Stimulated activated naive CD4-positive, alpha-beta T cell (primary cell): ENCODE results near the gene DRAM1.
"Not testable (repeated sequence)": the region's sequence is repeated elsewhere in the genome, so short reads cannot be mapped to it uniquely, and the experiment has no call there.

Experiments used
- DNase-seq, 6 experiments: peaks; one replicate each; lab custom pipeline; 2025; lab: John Stamatoyannopoulos, UW

The DRAM1 gene, protein sequence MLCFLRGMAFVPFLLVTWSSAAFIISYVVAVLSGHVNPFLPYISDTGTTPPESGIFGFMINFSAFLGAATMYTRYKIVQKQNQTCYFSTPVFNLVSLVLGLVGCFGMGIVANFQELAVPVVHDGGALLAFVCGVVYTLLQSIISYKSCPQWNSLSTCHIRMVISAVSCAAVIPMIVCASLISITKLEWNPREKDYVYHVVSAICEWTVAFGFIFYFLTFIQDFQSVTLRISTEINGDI

DNA sequence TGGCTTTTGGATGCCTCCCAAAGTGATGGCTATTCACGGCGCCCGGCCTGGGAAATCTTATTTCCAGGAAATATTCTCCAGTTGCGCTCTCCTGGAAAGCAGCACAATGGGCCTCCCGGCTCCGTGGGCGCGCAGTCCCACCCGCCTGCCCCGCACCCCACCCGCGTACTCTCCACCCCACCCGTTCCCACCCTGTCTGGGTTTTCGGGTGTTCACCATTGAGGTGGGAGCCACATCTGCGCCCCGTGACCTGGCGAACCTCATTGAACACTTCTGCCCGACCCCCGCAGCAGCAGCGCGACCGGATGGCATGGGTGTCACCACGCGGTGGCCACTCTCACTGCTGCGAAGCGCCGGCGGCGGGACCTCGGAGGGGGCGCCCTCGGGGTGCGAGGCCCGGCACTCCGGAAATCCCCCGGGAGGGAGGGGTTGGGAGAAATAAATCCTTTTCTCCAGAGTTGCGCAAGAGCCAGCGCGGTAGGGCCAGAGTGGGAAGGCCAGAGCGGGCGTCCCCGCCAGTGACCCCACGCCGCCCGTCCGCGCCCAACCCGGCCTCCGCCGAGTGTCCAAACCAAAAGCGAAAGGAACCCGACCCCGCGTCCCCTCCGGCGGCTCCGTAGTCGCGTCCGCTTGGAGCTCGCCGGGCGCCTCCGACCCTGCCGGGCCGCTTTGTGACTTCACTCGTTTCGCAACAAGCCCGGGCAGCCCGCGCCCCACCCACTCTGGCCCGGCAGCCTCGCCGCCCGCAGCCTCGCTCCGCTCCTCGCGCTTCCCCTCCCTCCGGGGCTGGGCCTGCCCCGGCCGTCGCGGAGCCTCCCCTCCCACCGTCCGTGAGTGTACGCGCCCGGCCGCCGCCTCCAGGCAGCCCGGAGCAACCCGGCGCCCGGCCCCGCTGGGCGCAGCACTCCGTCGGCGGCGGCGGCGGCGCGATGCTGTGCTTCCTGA lies at the start of gene DRAM1:
TSS of gene DRAM1 (plus strand) at position 720 of the 945 bp plus-strand sequence. CDS start at position 930, 210 bp downstream.
- DNase-seq, result peak; percentile 30 to 81 (median 54)

DNA sequence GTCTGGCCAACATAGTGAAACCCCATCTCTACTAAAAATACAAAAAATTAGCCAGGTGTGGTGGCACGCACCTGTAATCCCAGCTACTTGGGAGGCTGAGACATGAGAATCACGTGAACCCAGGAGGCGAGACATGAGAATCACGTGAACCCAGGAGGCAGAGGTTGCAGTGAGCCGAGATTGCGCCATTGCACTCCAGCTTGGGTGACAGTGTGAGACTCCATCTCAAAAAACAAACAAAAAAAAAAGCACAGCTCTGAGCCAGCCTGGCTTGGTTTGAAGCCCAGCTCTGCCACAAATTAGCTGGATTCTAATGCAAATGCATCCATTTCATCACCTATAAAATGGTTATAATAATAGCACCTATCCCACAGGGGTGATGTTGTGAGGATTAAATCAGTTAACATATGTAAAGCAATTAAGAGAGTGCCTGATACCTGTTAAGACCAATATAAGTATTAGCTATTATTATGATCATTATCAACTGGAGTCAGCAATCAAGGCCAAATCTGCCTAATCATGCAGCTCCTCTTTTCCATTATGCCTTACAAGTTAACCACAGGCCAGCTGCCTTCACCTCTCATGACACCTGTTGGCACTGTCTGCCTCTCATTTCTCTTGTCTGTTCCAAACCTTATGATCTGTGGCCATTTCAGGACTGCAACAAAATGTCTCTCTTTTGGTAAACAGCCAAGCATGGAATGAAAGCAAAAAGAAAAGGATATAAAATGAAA lies 48.8 kb upstream of the DRAM1 start:
- DNase-seq, result no peak

DNA sequence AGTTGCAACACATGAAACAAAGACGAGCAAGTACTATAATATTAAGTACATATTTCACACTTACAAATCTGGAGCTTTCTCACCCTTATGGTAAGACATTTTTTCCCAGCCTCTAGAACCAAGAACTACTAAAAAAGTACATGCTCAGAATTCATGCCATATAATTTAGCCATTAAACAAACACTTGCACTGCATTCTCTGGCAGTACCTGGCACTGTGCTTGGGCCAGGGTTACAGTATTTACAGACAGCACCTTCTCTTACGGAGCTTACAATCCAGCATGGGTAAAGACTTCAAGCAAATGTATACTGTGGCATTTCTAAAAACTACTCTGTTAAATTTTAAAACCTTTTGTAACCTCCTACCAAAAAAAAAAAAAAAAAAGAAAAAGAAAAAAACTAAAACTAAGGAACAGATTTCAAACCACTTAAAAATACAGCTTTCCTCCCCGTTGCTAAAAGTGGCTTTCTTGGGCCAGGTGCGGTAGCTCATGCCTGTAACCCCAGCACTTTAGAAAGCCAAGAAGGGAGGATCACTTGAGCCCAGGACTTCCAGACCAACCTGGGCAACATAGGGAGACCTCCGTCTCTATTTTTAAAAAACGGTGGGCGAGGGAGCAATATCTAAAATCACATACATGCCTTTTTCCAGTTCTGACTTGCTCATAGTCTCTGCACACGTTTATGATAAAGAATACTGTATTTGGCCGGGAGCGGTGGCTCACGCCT lies 47.6 kb upstream of the DRAM1 start:
- no peak for DNase-seq

DNA sequence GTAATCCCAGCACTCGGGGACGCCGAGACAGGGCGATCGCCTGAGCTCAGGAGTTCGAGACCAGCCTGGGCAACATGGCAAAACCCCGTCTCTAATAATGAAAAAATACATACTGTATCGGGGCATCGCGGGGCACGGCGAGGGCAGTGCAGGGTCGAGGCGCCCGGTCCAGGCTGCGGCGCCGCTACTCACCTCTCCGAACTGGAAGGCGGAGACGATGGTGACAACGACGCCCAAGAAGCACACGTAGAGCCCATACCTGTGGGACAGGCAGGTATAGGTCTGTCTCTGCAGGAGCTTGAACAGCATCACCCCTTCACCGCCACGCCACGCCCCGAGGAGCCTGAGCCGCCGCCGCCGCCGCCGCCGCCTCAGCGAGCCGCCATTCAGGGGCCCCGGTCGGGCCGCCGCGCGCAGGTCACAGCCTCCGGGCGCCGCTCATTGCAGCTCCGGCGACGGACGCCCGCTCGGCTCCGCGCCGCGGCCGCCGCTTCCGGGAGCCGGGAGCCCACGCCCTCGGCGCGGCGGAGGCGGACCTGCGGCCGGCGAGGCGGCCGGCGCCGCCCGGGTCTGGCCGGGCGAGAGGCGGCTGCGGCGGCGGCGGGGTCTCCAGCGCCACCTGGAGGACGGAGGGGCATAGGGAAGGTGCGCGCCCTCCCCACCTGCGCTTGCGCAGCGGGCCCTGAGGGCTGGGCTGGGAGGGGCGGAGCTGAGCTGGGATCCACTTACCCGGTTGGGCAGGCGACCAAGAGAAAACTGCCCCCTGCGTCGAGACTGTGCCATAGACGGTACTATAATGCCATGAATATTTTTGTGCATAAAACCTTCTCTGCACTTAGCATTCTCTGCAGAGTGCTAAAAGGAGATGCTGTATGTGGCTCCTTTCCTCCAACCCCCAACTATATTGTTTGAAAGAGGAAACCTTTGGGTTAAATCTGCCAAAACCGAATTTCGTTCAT lies 46.7 kb upstream of the DRAM1 start, which contains the start of gene GNPTAB:
TSS of gene GNPTAB (minus strand) at position 593 of the 959 bp plus-strand sequence. CDS start at position 309, 284 bp downstream.
- peak; percentile 88 to 95 (median 92) for DNase-seq

DNA sequence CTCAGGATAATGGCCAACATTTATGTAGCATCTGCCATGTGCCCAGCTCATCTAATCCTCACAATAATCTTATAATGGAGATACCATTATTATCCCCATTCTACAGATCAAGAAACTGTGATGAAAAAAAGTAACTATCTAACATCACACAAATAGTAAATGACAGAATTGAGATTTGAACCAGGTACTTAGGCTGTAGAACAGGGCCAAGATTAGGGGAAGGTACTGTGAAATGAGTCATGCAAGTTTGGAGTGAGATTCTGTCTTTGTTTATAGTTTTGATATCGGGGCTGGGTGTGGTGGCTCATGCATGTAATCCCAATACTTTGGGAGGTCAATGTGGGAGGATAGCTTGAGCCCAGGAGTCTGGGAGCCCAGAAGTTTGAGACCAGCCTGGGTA lies 45.4 kb upstream of the DRAM1 start:
- DNase-seq, result no peak

DNA sequence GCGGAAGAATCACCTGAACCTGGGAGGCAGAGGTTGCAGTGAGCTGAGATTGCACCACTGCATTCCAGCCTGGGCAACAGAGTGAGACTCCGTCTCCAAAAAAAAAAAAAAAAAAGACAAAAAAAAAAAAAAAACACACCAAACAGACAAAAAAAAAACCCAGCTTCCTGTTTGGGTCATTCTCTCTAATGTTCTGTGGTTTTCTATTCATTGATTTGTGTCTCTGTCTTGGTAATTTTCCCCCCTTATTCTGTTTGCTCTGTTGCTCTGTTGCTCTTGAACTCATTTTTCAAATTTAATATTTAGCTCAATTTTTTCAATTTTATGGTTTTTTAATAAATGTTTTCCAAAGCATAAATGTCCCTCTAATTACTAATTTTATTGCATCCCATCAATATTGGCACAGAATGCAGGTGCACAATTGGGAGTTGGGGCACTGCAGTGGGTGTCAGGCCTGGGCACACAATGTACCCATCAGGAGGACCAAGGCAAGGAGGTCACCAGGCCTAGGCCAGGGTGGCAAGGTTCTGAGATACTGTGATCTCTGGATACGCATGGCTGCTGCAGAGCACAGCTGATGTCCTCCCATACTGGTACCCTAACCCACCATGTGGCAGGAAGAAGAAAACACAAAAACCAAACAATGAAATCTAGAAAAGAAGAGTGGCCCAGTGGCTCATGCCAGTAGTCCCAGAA lies 38.6 kb upstream of the DRAM1 start:
- DNase-seq, result peak in 2 of 6 experiments; percentile 12 to 22

DNA sequence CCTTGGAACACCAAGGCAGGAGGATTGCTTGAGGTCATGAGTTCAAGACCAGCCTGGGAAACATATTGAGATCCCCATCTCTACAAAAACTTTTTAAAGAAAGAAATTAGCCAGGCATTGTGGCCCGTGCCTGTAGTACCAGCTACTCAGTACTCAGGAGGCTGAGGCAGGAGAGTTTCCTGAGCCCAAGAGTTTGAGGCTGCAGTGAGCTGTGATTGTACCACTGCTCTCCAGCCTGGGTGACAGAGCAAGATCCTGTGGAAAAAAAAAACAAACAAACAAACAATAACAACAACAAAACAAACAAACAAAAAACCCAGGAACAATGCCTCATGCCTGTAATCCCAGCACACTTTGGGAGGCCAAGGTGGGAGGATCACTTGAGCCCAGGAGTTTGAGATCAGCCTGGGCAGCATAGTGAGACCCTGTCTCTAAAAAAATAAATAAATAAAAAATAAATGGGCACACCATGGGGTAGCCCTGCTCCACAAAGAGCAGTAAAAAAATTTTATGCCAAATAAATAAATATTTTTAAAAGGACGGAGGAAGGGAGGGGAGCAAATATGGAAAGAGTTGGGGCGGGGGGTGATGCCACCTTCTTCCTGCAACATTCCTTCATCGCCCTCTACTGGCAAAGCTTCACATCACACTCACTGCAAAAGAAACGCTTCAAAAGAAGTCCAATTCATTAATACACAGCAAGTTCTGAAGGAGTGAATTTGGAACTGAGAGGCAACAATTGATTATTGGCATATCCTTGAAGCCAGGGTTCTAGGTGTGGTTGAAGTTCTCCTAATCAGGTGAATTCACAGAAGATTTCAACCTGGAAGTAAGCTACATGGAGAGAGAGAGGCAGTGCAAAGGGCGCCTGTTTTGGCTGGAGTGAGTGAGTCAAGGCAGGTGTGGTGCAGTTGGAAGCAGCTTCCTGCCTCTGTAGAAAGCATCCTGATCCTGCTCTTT lies 37.8 kb upstream of the DRAM1 start:
- peak; percentile 34 to 82 (median 54) for DNase-seq

DNA sequence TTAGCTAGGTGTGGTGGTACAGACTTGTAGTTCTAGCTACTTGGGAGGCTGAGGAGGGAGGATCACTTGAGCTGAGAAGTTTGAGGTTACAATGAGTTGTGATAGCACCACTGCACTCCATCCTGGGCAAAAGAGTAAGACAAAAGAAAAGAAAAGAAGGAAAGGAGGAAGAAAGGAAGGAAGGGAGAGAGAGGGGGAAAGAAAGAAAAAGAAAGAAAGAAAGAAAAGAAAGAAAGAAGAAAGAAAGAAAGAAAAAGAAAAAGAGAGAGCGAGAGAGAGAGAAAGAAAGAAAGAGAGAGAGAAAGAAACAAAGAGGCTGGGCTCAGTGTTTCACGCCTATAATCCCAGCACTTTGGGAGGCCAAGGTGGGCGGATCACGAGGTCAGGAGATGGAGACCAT lies 36.3 kb upstream of the DRAM1 start:
- no peak for DNase-seq

DNA sequence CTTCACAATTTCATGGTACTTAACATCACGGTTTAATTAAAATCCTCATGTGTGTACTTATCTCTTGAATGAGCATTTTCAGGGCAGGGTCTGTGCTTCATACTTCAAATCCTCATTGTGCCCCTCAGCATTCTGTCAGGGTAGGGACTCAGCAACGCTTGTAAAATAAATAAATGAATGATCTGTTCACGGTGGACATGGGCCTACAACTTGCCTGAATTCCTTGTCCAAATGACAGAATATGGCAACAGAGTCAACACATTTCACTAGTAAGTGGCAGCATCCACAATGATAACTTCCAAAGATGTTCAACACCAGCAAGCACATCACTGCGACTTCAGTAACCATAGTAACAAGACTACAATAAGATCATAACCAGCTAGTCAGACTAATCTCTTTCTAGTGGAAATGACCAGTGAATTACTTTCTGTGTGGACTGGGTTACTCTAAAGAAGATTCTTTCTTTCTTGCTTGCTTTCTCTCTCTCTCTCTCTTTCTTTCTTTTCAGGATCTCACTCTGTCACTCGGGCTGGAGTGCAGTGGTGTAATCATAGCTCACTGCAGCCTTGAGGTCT lies 32.2 kb upstream of the DRAM1 start:
- DNase-seq, result no peak

DNA sequence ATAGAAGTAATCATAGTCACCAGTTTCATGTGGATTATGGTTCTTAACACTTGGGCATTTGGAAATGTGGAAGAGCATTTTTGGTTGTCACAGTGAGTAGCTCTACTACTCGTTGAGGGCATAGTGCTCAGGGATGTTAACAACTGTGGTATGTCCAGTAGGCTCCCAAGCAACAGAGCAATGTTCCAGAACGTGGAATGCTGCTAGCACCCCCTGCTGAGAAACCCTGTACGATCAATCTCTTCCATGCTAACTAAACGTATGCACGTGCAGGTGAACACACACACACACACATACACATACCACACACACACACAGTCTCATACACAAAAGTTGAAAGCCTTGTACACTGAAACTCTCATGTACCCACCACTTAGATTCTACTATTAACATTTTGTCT lies 30.1 kb upstream of the DRAM1 start:
- no peak for DNase-seq

DNA sequence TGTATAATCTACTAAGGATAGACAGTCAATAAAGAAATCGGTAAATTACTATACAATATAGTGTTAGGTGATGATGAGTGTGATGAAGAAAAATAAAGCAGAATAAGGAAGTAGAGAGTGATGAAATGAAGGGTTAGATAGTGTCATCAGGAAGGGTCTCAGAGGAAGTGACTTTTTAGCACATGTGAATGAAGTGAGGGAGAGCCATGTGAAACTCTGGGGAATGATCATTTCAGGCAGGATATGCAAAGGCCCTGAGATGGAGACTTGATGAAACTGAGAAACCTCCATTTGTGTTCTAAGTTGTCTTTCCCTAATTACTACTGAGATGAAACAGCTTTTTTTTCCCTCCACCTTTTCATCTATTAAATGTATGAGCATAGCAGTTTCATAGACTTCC lies 27.2 kb upstream of the DRAM1 start:
- no peak for DNase-seq

DNA sequence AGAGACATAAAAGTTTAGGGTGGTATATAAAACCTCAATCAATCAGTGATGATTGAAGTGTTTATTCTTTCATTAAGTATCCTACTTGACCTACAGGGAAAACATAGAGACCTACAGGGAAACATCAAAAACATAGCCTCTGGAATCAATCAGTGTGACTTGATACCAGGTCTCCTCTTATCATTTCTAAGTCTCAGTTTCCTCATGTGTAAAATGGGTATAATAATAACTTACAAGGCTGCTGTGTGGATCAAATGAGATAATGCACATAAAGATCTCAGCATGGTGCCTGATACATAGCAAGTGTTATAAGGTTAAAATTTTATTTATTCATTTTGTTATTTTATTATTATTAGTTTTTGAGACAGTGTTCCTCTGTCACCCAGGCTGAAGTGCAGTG lies 24.4 kb upstream of the DRAM1 start:
- DNase-seq, result no peak

DNA sequence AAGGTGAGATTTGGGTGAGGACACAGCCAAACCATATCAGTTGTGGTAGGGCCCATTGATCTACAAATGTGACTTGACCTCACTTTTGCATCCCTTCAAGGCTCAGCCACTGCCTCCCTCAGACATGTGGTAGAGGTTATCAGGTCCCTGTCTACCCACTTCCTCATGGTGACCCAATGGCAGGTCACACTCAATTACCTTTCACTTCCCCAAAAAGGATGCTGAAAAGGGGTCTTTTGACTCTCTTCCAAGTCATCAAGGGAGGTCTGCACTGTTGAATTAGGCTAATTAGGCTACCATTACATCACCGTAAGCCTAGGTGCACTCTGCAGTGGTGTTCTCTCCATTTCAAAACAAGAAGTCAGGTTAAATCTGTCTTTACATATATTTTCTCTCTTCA lies 22.6 kb upstream of the DRAM1 start:
- DNase-seq, result no peak

DNA sequence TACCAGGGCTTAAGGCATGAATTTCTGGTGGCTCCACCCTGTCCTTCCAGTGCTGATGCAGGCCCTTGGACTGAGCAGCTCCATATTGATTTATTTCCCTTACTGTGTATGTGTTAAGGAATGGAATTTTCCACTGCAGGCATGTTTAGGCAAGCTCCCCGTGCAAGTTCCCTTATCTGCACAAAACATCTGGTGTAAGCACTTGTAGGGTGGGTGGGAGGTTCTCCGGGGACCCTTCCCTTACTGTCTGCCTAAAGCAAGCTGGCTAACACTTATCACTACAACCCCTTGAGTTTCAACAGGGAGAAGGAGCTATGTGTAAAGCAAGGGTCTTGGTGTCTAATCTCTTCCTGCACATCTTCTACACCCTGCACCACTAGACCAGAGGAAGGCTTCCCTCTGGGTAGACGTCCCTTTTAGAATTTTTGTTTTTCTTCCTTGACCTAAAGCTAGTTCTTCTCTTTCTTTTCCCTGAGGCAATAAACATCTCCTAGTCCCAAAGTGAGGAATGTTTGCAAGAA lies 22.0 kb upstream of the DRAM1 start:
- no peak for DNase-seq

DNA sequence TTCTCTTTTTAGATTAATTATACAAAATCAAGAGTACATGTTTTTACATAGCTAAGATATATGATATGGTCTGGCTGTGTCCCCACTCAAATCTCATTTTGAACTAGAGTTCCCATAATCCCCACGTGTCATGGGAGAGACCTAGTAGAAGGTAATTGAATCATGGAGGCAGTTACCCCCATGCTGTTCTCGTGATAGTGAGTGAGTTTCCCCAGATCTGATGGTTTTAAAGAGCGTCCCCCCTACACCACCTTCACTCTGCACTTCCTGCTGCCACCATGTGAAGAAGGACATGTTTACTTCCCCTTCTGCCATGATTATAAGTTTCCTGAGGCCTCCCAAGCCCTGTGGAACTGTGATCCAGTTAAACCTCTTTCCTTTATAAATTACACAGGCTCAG lies 21.4 kb upstream of the DRAM1 start:
- DNase-seq, result no peak

DNA sequence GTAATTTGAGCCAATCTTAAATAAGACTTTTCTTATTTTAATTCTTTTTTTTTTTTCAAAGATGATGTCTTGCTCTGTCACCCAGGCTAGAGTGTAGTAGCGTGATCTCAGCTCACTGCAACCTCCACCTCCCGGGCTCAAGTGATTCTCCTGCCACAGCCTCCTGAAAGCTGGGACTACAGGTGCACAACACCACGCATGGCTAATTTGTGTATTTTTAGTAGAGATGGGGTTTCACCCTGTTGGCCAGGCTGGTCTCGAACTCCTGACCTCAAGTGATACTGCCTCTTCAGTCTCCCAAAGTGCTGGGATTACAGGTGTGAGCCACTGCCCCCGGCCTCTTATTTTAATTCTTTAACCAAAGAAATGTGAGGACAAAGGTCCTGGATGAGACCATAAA lies 20.8 kb upstream of the DRAM1 start:
- DNase-seq, result not testable (repeated sequence)

DNA sequence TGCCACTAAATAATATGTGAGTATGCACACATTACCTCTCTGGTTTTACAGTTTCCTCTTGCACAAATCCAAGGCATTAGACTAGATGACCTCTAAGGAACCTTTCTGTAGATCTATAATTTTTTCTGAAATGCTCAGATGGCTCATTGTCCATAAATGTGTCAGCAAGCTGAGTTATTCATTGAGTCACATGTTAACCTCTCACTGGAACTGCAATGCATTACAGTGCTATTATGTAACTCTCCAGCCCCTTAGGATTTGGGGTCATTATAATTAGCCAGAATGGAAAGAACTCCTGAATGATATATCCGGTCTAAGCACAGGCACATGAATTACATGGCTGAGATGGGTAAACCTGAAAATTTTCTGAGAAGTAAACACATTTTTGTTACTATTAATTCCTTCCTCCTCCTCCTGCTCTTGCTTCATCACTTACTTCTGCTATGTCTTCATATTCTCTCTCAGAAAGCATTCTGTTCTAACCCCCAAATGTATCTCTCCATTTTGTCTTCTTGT lies 20.3 kb upstream of the DRAM1 start:
- no peak for DNase-seq

DNA sequence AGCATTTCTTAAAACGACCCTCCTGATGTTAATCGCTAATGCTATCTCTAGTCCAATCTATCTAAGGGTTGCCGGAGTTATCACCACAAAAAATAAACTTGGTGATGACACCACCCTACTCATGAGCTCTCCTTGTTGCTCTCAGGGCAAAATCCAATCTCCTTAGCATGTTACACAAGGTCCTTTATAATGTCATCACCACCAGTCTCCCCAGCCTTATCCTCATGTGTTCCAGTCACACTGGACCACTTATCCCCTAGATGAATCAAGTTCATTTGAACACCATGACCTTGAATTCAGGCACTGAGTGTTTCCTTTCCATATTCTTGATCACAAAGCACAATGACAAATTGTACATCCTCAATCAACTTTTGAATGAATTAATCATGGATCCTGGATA lies 19.0 kb upstream of the DRAM1 start:
- no peak for DNase-seq
